NCI-H345 (cell line): ENCODE measurements around the gene INPP5A.
"Not testable (repeated sequence)": the region's sequence is repeated elsewhere in the genome, so short reads cannot be mapped to it uniquely, and the experiment has no call there.

Source experiments
- DNase-seq: peaks from one replicate; lab custom pipeline; 2025; lab: John Stamatoyannopoulos, UW

INPP5A gene

GRCh38 chr10:132692311-132692710 is 154.7 kb downstream of the INPP5A start:
- DNase-seq, result no peak

DNA sequence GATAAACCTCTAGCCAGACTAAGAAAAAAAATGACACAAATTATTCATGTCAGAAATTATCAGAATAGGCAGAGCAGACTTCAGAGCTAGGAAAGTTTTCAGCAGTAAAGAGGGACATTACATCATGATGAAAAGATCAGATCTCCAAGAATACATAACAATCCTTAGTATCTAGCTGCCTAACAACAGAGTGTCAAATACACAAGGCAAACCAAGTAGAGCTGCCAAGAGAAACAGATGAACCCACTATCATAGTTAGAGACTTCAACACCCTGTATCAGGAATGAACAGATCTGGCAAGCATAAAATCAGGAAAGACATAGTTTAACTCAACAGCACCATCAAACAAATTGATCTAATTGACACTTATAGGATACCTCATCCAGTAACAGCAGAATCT is 156.1 kb downstream of the INPP5A start:
- no peak for DNase-seq

DNA sequence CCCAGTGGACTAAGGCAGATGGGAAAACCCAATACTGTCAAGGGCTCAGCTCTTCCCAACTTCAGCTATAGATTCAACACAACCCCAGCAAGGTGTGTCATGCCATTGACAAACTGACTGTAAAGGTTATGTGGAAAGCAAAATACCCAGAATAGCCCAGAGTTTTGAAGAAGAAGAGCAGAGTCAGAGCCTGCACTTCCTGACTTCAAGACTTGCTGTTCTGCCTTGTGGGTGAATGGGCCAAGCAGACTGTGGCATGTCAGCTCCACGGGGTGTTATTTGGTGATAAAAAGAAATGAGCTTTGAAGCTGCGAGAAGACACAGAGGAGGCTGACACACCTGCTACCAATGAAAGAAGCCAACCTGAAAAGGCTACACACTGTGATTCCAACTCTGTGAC is 158.6 kb downstream of the INPP5A start:
- DNase-seq, result no peak

GRCh38 chr10:132696728-132697577 is 159.4 kb downstream of the INPP5A start:
- no peak for DNase-seq

GRCh38 chr10:132697578-132698200 is 160.1 kb downstream of the INPP5A start:
- DNase-seq, result no peak

DNA sequence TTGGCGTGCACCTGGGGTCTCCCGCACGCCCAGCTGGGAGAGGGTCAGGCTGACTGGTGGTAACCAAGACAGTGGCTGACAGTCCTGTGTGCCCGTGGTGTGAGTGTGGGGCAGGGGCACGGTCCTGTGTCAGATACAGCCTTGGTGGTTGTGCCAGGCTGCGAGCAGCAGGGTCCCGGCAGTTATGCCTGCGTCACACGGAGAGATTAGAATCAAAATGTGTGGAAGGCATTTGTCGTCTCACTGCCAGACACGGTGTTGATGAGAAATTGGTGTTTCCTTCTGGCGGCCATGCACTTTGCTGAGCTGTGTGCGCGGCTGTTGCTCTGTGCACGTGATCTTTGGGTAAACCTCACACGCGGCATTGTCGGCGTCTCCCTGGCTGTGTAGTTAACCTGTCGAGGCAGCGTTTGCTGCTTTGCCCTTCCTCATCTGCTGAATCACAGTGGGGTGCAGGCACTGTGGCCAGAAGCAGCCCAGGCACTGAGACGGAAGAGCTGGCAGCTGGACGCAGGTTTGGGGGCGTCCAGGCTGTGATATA is 160.7 kb downstream of the INPP5A start:
- DNase-seq, result no peak

GRCh38 chr10:132698761-132699391 is 161.3 kb downstream of the INPP5A start:
- DNase-seq, result no peak

- DNase-seq, result no peak
Observed at GRCh38 chr10:132699411-132700155, 162.0 kb downstream of the INPP5A start.

- no peak for DNase-seq
Observed at GRCh38 chr10:132700156-132701098, 162.8 kb downstream of the INPP5A start.

DNA sequence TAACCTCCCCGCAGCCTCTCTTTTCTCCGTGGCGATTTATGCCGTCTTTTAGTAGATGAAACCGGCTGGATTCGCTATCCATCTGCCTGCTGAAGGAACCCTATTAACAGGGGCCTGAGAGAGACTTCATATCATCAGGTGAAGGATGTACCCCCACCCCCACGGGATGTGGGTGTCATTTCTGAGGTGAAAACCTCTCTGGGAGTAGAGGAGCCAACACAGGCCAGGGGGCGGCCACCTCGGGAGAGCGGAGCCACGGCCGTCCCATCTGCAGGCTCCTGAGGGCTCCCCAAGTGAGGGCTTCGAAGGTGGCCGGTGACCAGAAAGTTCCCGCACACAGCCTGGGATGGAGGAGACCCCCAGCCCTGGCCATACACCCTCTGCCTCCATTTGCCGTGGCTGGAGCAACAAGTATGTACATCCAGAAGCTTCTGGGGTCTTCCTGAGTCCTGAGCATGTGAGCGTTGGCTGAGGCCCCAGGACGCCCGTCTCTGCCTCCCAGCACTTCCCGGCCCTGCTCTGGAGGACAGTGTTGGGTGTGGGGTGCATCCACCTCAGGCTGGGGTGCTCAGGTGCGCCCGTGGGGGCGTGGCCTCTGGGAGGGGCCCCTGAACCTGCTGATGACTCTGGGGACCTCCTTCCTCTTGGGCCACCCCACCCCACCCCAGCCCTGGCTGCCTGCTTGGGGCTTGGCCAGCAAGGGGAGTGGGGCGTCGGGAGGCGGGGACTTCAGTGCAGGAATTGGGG is 163.7 kb downstream of the INPP5A start:
- no peak for DNase-seq

GRCh38 chr10:132701846-132702190 is 164.2 kb downstream of the INPP5A start:
- no peak for DNase-seq

DNA sequence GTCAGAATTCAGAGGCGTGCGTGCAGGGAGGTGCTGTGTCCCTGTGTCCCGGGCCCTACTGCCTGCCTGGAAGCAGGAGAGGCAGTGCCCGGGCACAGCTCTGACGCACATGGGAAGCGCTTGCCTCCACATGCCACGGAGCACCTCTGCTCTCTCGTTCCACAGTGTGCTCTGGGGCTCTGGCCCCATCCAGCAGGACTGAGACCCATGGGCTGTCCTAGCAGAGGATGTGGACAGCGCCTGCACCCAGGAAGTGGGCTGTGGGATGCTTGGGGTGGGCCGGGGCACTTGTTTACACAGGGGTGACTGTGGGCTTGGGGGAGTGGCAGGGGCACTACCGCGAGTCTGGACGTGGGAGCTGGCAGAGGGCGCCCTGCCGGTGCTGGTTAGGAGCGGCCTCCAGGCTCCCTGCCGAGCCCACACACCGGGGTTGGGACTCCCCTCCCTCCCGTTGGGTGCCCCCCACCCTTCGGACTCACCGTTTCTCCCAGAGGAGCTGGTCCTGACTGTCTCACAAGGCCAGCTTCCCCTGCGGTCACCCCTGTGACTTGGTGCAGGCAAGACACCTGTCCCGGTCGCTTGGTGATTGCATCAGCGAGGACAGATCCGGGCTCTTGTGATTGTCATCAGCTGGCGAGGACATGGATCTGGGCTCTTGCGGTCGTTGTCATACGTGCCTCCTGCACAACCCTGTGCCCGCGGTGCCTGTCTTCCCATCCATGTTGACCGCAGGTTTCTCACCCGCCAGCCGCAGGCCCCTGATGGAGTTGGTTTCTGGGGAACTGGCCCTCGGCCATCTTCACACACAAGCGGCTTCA is 165.2 kb downstream of the INPP5A start:
- DNase-seq, result no peak

DNA sequence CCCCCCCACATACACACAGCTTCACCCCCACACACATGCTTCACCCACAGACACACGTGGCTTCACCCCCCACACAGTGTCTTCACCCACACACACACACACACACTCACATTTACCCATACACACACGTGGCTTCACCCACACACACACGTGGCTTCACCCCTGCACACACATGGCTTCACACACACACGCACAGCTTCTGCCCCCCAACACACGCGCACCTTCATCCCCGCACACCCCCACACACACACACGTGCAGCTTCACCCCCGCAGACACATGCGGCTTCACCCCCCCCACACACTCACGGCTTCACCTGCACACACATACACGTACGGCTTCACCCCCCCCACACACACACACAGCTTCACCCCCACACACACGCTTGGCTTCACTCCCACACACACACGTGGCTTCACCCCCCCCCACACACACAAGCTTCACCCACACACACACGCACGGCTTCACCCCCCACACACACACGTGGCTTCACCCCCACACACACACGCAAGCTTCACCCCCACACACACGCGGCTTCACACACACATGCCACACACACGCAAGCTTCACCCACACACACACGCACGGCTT is 165.9 kb downstream of the INPP5A start:
- DNase-seq, result no peak

- no peak for DNase-seq
Observed at GRCh38 chr10:132704008-132704814, 166.6 kb downstream of the INPP5A start.

DNA sequence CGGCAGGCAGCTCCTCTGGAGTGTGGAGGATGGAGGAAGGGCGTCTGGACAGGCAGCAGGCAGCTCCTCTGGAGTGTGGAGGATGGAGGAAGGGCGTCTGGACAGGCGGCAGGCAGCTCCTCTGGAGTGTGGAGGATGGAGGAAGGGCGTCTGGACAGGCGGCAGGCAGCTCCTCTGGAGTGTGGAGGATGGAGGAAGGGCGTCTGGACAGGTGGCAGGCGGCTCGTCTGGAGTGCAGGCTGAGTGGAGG is 167.2 kb downstream of the INPP5A start:
- DNase-seq, result not testable (repeated sequence)

- no peak for DNase-seq
Observed at GRCh38 chr10:132705173-132705572, 167.6 kb downstream of the INPP5A start.

DNA sequence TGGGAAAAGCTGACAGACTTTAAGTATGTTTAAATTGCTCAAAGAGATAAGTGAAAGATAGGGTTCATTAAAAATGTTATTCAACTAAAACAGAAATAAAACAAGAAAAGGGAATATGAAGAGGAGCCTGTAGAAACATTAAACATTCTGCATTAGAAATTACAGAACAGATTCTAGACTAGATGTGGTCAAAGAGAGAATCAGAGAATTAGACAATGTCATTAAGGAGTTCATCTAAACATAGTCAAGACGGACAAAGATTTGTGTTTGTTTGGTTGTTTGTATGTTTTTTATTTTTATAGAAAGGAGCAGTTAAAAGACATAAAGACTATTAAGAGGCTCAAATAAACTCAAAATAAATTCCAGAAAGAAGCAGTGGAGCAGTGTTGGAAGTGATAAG is 168.4 kb downstream of the INPP5A start:
- no peak for DNase-seq

- DNase-seq, result no peak
Observed at GRCh38 chr10:132706701-132707100, 169.1 kb downstream of the INPP5A start.
